ENCODE data around the gene UBE2Q2.
"Not testable (repeated sequence)": the region's sequence is repeated elsewhere in the genome, so short reads cannot be mapped to it uniquely, and the experiment has no call there.

The UBE2Q2 gene

GRCh38 chr15:75866045-75866444, 22.8 kb downstream of the UBE2Q2 start:
- not testable (repeated sequence) for ATAC-seq (replicated peaks); DNase-seq; H3K4me3 Mint-ChIP-seq; H3K27me3 Mint-ChIP-seq; H3K9me3 Mint-ChIP-seq; H3K27ac Mint-ChIP-seq
- peaks cover 9 to 19% of the 10 kb centered on the region in 2 donors for H3K36me3 Mint-ChIP-seq
- H3K4me1 Mint-ChIP-seq = peaks cover 19 to 31% of the 10 kb centered on the region in 2 donors

- Mint-ChIP-seq H3K9me3 (no peaks in the 10 kb centered on the region), H3K4me1 (peaks cover 19 to 31% of the 10 kb centered on the region in 2 donors), H3K36me3 (peaks cover 12 to 20% of the 10 kb centered on the region in 2 donors), H3K27me3 (no peaks in the 10 kb centered on the region), H3K27ac (peak overlapping the region; percentile 89), H3K4me3 (no peak overlapping the region)
- DNase-seq (no peak), ATAC-seq (replicated peaks) (no peak)
Measured at GRCh38 chr15:75866916-75867315, 23.7 kb downstream of the UBE2Q2 start.

- Mint-ChIP-seq H3K4me1 (peaks cover 19 to 31% of the 10 kb centered on the region in 2 donors), H3K27me3 (no peaks in the 10 kb centered on the region), H3K27ac (peak overlapping the region; percentile 89), H3K36me3 (peaks cover 16 to 20% of the 10 kb centered on the region in 2 donors), H3K4me3 (peak overlapping the region; percentile 39 to 70), H3K9me3 (no peaks in the 10 kb centered on the region)
- DNase-seq (no peak), ATAC-seq (replicated peaks) (peak; percentile 50 to 70)
Measured at GRCh38 chr15:75867449-75867848, 24.2 kb downstream of the UBE2Q2 start.

DNA sequence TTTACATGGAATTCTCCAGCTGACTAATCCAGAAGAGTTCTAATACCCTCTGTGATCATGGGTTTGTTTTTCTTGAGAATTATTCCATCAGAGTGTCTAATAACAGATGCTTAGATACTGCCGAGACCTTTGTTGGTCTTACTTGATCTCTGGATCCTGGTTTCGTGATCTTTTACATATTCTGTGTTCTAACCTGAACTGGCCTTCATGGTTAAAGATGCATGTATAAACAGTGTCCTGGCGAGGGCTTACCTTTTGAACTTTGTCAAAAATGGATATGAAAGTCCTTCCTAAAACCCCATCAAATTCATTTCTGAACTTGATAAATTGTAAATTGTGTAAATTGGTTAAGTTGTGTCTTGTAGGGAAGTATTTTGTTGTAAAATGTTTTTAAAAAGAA, 24.8 kb downstream of the UBE2Q2 start:
- H3K36me3 Mint-ChIP-seq = peaks cover 16 to 20% of the 10 kb centered on the region in 2 donors
- H3K27me3 Mint-ChIP-seq = no peaks in the 10 kb centered on the region
- DNase-seq = no peak
- ATAC-seq (replicated peaks) = peak; percentile 54 to 60
- H3K4me1 Mint-ChIP-seq = peaks cover 19 to 31% of the 10 kb centered on the region in 2 donors
- no peaks in the 10 kb centered on the region for H3K9me3 Mint-ChIP-seq
- H3K27ac Mint-ChIP-seq = no peak overlapping the region
- H3K4me3 Mint-ChIP-seq = peak overlapping the region in 1 of 2 donors; percentile 70

- ATAC-seq (replicated peaks) (no peak), DNase-seq (no peak)
- Mint-ChIP-seq H3K9me3 (no peaks in the 10 kb centered on the region), H3K27me3 (no peaks in the 10 kb centered on the region), H3K4me3 (no peak overlapping the region), H3K4me1 (peaks cover 19 to 31% of the 10 kb centered on the region in 2 donors), H3K27ac (no peak overlapping the region), H3K36me3 (peaks cover 20 to 31% of the 10 kb centered on the region in 2 donors)
Measured at GRCh38 chr15:75869446-75869845, 26.2 kb downstream of the UBE2Q2 start.

GRCh38 chr15:75871589-75871988, 28.3 kb downstream of the UBE2Q2 start:
- DNase-seq; H3K27me3 Mint-ChIP-seq; H3K4me3 Mint-ChIP-seq; H3K27ac Mint-ChIP-seq; H3K9me3 Mint-ChIP-seq; ATAC-seq (replicated peaks): not testable (repeated sequence)
- Mint-ChIP-seq H3K36me3 (peaks cover 28 to 33% of the 10 kb centered on the region in 2 donors), H3K4me1 (peaks cover 15 to 25% of the 10 kb centered on the region in 2 donors)

DNA sequence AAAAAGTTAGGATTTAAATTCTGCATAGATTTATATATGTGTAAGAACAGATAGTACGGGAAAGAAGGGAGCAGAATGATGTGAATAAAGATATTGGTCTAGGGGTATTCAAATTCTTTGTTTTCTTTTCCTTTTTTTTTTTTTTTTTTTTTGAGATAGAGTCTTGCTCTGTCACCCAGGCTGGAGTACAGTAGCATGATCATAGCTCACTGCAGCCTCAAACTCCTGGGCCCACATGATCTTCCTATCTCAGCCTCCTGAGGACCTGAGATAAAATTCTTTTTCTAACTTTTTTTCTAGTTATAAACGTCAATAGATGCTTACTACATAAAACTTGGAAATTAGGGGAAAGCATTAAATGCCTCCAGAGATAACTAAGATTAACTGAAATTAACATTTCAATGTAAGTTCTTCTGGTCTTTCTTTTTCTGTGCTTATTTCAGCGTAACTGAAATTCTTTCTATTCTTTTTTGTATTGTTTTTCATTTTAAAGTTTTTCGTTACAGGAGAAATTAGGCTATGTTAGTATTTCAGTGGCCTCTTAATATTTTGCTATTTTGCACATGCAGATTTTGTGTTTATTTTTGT, 29.2 kb downstream of the UBE2Q2 start:
- H3K27ac Mint-ChIP-seq = no peak overlapping the region
- no peak for DNase-seq
- no peaks in the 10 kb centered on the region for H3K9me3 Mint-ChIP-seq
- no peak for ATAC-seq (replicated peaks)
- peaks cover 28 to 33% of the 10 kb centered on the region in 2 donors for H3K36me3 Mint-ChIP-seq
- no peaks in the 10 kb centered on the region for H3K27me3 Mint-ChIP-seq
- H3K4me3 Mint-ChIP-seq = no peak overlapping the region
- peaks cover 8 to 16% of the 10 kb centered on the region in 2 donors for H3K4me1 Mint-ChIP-seq

- Mint-ChIP-seq H3K27me3 (no peaks in the 10 kb centered on the region), H3K4me3 (no peak overlapping the region), H3K9me3 (no peaks in the 10 kb centered on the region), H3K4me1 (no peaks in the 10 kb centered on the region), H3K27ac (no peak overlapping the region), H3K36me3 (peaks cover 20 to 23% of the 10 kb centered on the region in 2 donors)
- ATAC-seq (replicated peaks) = no peak
- no peak for DNase-seq
Measured at GRCh38 chr15:75884041-75884440, 40.8 kb downstream of the UBE2Q2 start.

GRCh38 chr15:75887178-75887577, 43.9 kb downstream of the UBE2Q2 start:
- H3K9me3 Mint-ChIP-seq = no peaks in the 10 kb centered on the region
- no peak overlapping the region for H3K4me3 Mint-ChIP-seq
- no peaks in the 10 kb centered on the region for H3K4me1 Mint-ChIP-seq
- no peak overlapping the region for H3K27ac Mint-ChIP-seq
- peaks cover 8 to 21% of the 10 kb centered on the region in 2 donors for H3K36me3 Mint-ChIP-seq
- H3K27me3 Mint-ChIP-seq = no peaks in the 10 kb centered on the region
- DNase-seq (no peak), ATAC-seq (replicated peaks) (no peak)

GRCh38 chr15:75891895-75892294, 48.6 kb downstream of the UBE2Q2 start:
- no peaks in the 10 kb centered on the region for H3K27me3 Mint-ChIP-seq
- no peak overlapping the region for H3K27ac Mint-ChIP-seq
- no peaks in the 10 kb centered on the region for H3K4me1 Mint-ChIP-seq
- no peaks in the 10 kb centered on the region for H3K9me3 Mint-ChIP-seq
- H3K36me3 Mint-ChIP-seq = peaks cover 12 to 19% of the 10 kb centered on the region in 2 donors
- DNase-seq (no peak), ATAC-seq (replicated peaks) (no peak)
- no peak overlapping the region for H3K4me3 Mint-ChIP-seq

GRCh38 chr15:75895731-75896130, 52.5 kb downstream of the UBE2Q2 start:
- Mint-ChIP-seq H3K4me3 (no peak overlapping the region), H3K36me3 (peaks cover 8 to 12% of the 10 kb centered on the region in 2 donors), H3K27ac (no peak overlapping the region), H3K9me3 (no peaks in the 10 kb centered on the region), H3K4me1 (no peaks in the 10 kb centered on the region), H3K27me3 (no peaks in the 10 kb centered on the region)
- ATAC-seq (replicated peaks) (no peak), DNase-seq (no peak)

- peaks cover 10 to 13% of the 10 kb centered on the region in 2 donors for H3K36me3 Mint-ChIP-seq
- H3K27me3 Mint-ChIP-seq = no peaks in the 10 kb centered on the region
- H3K9me3 Mint-ChIP-seq = no peaks in the 10 kb centered on the region
- H3K27ac Mint-ChIP-seq = no peak overlapping the region
- H3K4me1 Mint-ChIP-seq = peaks cover 12 to 21% of the 10 kb centered on the region in 2 donors
- ATAC-seq (replicated peaks) (no peak), DNase-seq (no peak)
- no peak overlapping the region for H3K4me3 Mint-ChIP-seq
Measured at GRCh38 chr15:75900577-75900976, 57.3 kb downstream of the UBE2Q2 start.

GRCh38 chr15:75902129-75902557, 58.9 kb downstream of the UBE2Q2 start:
- Mint-ChIP-seq H3K4me1 (peaks cover 13 to 22% of the 10 kb centered on the region in 2 donors), H3K27me3 (no peaks in the 10 kb centered on the region), H3K27ac (peak overlapping the region; percentile 79), H3K4me3 (peak overlapping the region; percentile 60 to 68), H3K9me3 (no peaks in the 10 kb centered on the region), H3K36me3 (peaks cover 10% of the 10 kb centered on the region in 2 donors)
- no peak for ATAC-seq (replicated peaks)
- no peak for DNase-seq

DNA sequence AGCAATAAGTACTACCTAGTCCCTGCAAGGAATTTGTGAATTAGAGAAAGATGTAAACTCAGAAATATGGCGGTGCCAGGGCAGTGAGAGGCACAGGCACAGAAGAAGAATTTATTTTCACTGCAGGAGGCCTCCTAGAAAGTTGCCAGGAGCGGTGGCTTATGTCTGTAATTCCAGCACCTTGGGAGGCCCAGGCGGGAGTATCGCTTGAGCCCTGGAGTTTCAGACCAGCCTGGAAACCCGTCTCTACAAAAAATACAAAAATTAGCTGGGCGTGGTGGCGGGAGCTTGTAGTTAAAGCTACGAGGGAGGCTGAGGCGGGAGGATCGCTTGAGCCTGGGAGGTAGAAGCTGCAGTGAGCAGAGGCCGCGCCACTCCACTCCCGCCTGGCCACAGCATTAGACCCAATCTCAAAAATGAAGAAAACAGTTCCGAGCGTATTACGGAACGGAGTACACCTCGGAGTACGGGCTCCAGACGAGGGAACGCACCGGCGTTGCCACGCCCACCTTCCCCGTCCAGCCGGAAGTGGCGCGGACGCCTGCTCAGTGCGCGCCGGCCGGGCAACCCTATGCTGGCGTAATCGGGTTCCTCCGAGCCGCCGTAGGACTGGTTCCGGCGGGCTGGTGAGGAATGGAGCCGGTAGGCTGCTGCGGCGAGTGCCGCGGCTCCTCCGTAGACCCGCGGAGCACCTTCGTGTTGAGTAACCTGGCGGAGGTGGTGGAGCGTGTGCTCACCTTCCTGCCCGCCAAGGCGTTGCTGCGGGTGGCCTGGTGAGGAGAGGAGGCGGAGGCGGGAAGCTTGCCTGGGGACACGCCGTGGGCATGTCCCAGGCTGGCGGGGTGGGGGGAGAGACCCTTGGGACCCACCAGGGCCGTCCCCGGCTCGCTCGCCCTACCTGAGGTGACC, 60.3 kb downstream of the UBE2Q2 start, which contains the start of gene FBXO22:
Gene FBXO22, plus strand, starts transcription at position 548 of the 909 bp plus-strand sequence. Its CDS starts 86 bp downstream, at position 634.
- Mint-ChIP-seq H3K4me1 (peaks cover 13 to 22% of the 10 kb centered on the region in 2 donors), H3K9me3 (no peaks in the 10 kb centered on the region), H3K36me3 (peaks cover 7 to 10% of the 10 kb centered on the region in 2 donors), H3K27ac (peak within 1 kb of the TSS; percentile 98), H3K4me3 (peak within 1 kb of the TSS; percentile 98 to 100), H3K27me3 (no peaks in the 10 kb centered on the region)
- ATAC-seq (replicated peaks) = peak; percentile 97 to 98
- DNase-seq = peak; percentile 93
